H9 (cell line): Measurements from ENCODE around the gene PIM2. TPM values are rescaled to one million over a fixed set of nuclear protein-coding genes. Genes with fewer than 3 reads are reported as not detected.

Experiments
- DNase-seq: peaks from one replicate; pipeline ENCODE4 v3.0.0-alpha.2; 2017
- H2AFZ ChIP-seq: one replicate; pipeline ENCODE4 v1.6.1; 2013; ENCODE audit warnings: mild to moderate bottlenecking, low read length, control low read depth, moderate library complexity
- H2AK5ac ChIP-seq: 2 replicates; pipeline ENCODE4 v1.6.1; 2013; ENCODE audit warnings: low read length, control low read depth, mixed read lengths; ENCODE audit not compliant: insufficient read length
- H2BK120ac ChIP-seq: one replicate; pipeline ENCODE4 v1.6.1; 2013; ENCODE audit warnings: low read depth, mild to moderate bottlenecking, low read length, control low read depth, inconsistent platforms; ENCODE audit not compliant: poor library complexity, severe bottlenecking
- H2BK12ac ChIP-seq: 2 replicates; pipeline ENCODE4 v1.6.1; 2013; ENCODE audit warnings: low read length, control low read depth, mixed read lengths, low read depth; ENCODE audit not compliant: insufficient read length
- H2BK15ac ChIP-seq: 2 replicates; pipeline ENCODE4 v1.6.1; 2013; ENCODE audit warnings: low read depth, low read length, control low read depth
- H2BK20ac ChIP-seq: one replicate; pipeline ENCODE4 v1.6.1; 2013; ENCODE audit warnings: low read depth, mild to moderate bottlenecking, low read length, control low read depth, inconsistent platforms; ENCODE audit not compliant: poor library complexity, severe bottlenecking
- H2BK5ac ChIP-seq: 2 replicates; pipeline ENCODE4 v1.6.1; 2013; ENCODE audit warnings: low read length, control low read depth, mixed read lengths; ENCODE audit not compliant: insufficient read length
- H3K14ac ChIP-seq: 2 replicates; pipeline ENCODE4 v1.6.1; 2013; ENCODE audit warnings: low read length, control low read depth; ENCODE audit not compliant: insufficient read depth
- H3K18ac ChIP-seq: 2 replicates; pipeline ENCODE4 v1.6.1; 2013; ENCODE audit warnings: low read depth, mild to moderate bottlenecking, mixed read lengths, low read length, control low read depth; ENCODE audit not compliant: insufficient read length
- H3K23ac ChIP-seq: 2 replicates; pipeline ENCODE4 v1.6.1; 2013; ENCODE audit warnings: low read length, control low read depth, mixed read lengths, low read depth; ENCODE audit not compliant: insufficient read length
- H3K23me2 ChIP-seq: 2 replicates; pipeline ENCODE4 v1.6.1; 2013; ENCODE audit warnings: low read depth, mild to moderate bottlenecking, mixed read lengths, low read length, control low read depth; ENCODE audit not compliant: insufficient read length, poor library complexity, severe bottlenecking
- H3K27ac ChIP-seq: 2 replicates; pipeline ENCODE4 v1.5.1; 2013; ENCODE audit warnings: low read length, control low read depth, mixed read lengths, low read depth; ENCODE audit not compliant: insufficient read length
- H3K27me3 ChIP-seq: 2 replicates; pipeline ENCODE4 v1.6.1; 2013; ENCODE audit warnings: low read length, control low read depth, inconsistent platforms; ENCODE audit not compliant: insufficient read depth
- H3K4ac ChIP-seq: 2 replicates; pipeline ENCODE4 v1.6.1; 2013; ENCODE audit warnings: low read depth, mild to moderate bottlenecking, control low read depth, inconsistent platforms, low read length, moderate library complexity
- H3K4me1 ChIP-seq: 2 replicates; pipeline ENCODE4 v1.6.1; 2013; ENCODE audit warnings: low read length, control low read depth, inconsistent platforms; ENCODE audit not compliant: insufficient read depth
- H3K4me2 ChIP-seq: 2 replicates; pipeline ENCODE4 v1.6.1; 2013; ENCODE audit warnings: low read length, control low read depth, mixed read lengths; ENCODE audit not compliant: insufficient read length, insufficient read depth
- H3K56ac ChIP-seq: 2 replicates; pipeline ENCODE4 v1.6.1; 2013; ENCODE audit warnings: low read depth, mild to moderate bottlenecking, mixed read lengths, low read length, control low read depth; ENCODE audit not compliant: insufficient read length
- H3K79me1 ChIP-seq: 2 replicates; pipeline ENCODE4 v1.6.1; 2013; ENCODE audit warnings: low read depth, mild to moderate bottlenecking, moderate library complexity, low read length, control low read depth, inconsistent platforms; ENCODE audit not compliant: insufficient read depth, poor library complexity, severe bottlenecking
- H3K79me2 ChIP-seq: 2 replicates; pipeline ENCODE4 v1.6.1; 2013; ENCODE audit warnings: low read length, control low read depth, inconsistent platforms; ENCODE audit not compliant: insufficient read depth
- H3K9ac ChIP-seq: 2 replicates; pipeline ENCODE4 v1.6.1; 2013; ENCODE audit warnings: low read length, control low read depth, mixed read lengths; ENCODE audit not compliant: insufficient read length; ENCODE audit errors: extremely low read depth
- H3K9me3 ChIP-seq: one replicate; pipeline ENCODE4 v1.6.1; 2013; ENCODE audit warnings: low read depth, low read length, inconsistent platforms; ENCODE audit not compliant: control insufficient read depth
- H3T11ph ChIP-seq: one replicate; pipeline ENCODE4 v1.6.1; 2013; ENCODE audit warnings: mild to moderate bottlenecking, low read length, control low read depth, inconsistent platforms
- H4K20me1 ChIP-seq: one replicate; pipeline ENCODE4 v1.6.1; 2013; ENCODE audit not compliant: control insufficient read depth, insufficient read length, insufficient read depth
- H4K5ac ChIP-seq: 2 replicates; pipeline ENCODE4 v1.6.1; 2013; ENCODE audit warnings: low read depth, mild to moderate bottlenecking, mixed read lengths, low read length, control low read depth; ENCODE audit not compliant: insufficient read length
- H4K8ac ChIP-seq: replicated peaks from 2 replicates; pipeline ENCODE4 v1.6.1; 2013; ENCODE audit warnings: low read length, control low read depth, mixed read lengths, low read depth; ENCODE audit not compliant: insufficient read length
- H4K91ac ChIP-seq: 2 replicates; pipeline ENCODE4 v1.6.1; 2013; ENCODE audit warnings: low read depth, mild to moderate bottlenecking, moderate library complexity, mixed read lengths, low read length, control low read depth; ENCODE audit not compliant: insufficient read length
- H3K27ac Mint-ChIP-seq, 3 experiments: 2 replicates in 2 of 3; 3 replicates in 1 of 3; pipeline ENCODE4 v1.8.0; 2020 to 2021; ENCODE audit warnings: mixed read lengths in 3 of 3, mild to moderate bottlenecking in 1 of 3, moderate library complexity in 1 of 3
- H3K27me3 Mint-ChIP-seq: 2 replicates; pipeline ENCODE4 v1.8.0; 2021; ENCODE audit warnings: low read depth, mild to moderate bottlenecking, moderate library complexity, mixed read lengths
- H3K36me3 Mint-ChIP-seq, 3 experiments: 2 replicates in 2 of 3; 3 replicates in 1 of 3; pipeline ENCODE4 v1.8.0; 2020 to 2021; ENCODE audit warnings: low read depth in 3 of 3, mixed read lengths in 3 of 3; ENCODE audit not compliant: insufficient read depth in 1 of 3
- H3K4me1 Mint-ChIP-seq, 2 experiments: 2 replicates each; pipeline ENCODE4 v1.8.0; 2020; ENCODE audit warnings: mixed read lengths in 2 of 2
- H3K4me3 Mint-ChIP-seq, 2 experiments: 2 replicates in 1 of 2; 3 replicates in 1 of 2; pipeline ENCODE4 v1.8.0; 2020 to 2021; ENCODE audit warnings: mild to moderate bottlenecking in 2 of 2, mixed read lengths in 2 of 2, moderate library complexity in 1 of 2
- H3K9me3 Mint-ChIP-seq, 2 experiments: 2 replicates in 1 of 2; 3 replicates in 1 of 2; pipeline ENCODE4 v1.8.0; 2020; ENCODE audit warnings: mild to moderate bottlenecking in 2 of 2, mixed read lengths in 2 of 2, moderate library complexity in 1 of 2
- CTCF ChIP-seq: fragments of 200-600 bp; sonication (generic); conservative IDR thresholded peaks from 3 replicates; pipeline ENCODE4 v1.8.0; 2021; ENCODE audit warnings: antibody characterized with exemption, mild to moderate bottlenecking
- WGBS: extraction: QIAGEN DNeasy Blood & Tissue Kit; methylation state at CpG from one replicate; pipeline ENCODE4 v1.1.7; 2013; ENCODE audit warnings: missing lambda C conversion rate, low lambda C conversion rate, mixed read lengths; ENCODE audit not compliant: insufficient read length; ENCODE audit errors: extremely low coverage; 5-methylcytosine and 5-hydroxymethylcytosine counted together
- total RNA-seq: library from RNA; stranded (reverse); gene quantifications from 2 replicates; pipeline ENCODE4 v1.2.1, GENCODE V29; 2021

PIM2 gene
- total RNA-seq, 1 experiment from 2014 or later, result 163 TPM

GRCh38 chrX:48961585-48962091 lies 42.8 kb upstream of the PIM2 start:
- Mint-ChIP-seq H3K9me3 (peaks cover 66 to 75% of the 10 kb centered on the region in 2 experiments), H3K27me3 (peaks cover 1% of the 10 kb centered on the region), H3K4me1 (peaks cover 0 to 9% of the 10 kb centered on the region in 2 experiments; a peak in 2 of 4 replicates), H3K36me3 (peaks cover 16 to 31% (median 23%) of the 10 kb centered on the region in 3 experiments; a peak in 6 of 7 replicates), H3K4me3 (no peak overlapping the region), H3K27ac (peak overlapping the region in 1 of 3 experiments; percentile 60; a peak in 1 of 7 replicates)
- Histone ChIP-seq H3K4ac (no peak overlapping the region), H2BK20ac (no peak overlapping the region), H2BK15ac (no peak overlapping the region), H3T11ph (no peak overlapping the region), H2AFZ (no peak overlapping the region), H3K23ac (no peak overlapping the region), H2BK12ac (no peak overlapping the region), H3K9me3 (no peaks in the 10 kb centered on the region), H3K27ac (no peak overlapping the region), H3K79me2 (peaks cover 3% of the 10 kb centered on the region; the same call in 1 of the 2 replicates), H3K23me2 (peaks cover 4% of the 10 kb centered on the region), H4K8ac (no peak overlapping the region), H4K5ac (no peak overlapping the region), H2BK120ac (no peak overlapping the region), H3K18ac (no peak overlapping the region), H3K79me1 (no peaks in the 10 kb centered on the region), H3K56ac (peak overlapping the region; percentile 1), H4K20me1 (no peaks in the 10 kb centered on the region), H3K14ac (no peak overlapping the region), H2BK5ac (no peak overlapping the region), H2AK5ac (no peak overlapping the region), H3K4me2 (no peak overlapping the region), H3K27me3 (no peaks in the 10 kb centered on the region), H3K4me1 (no peaks in the 10 kb centered on the region), H4K91ac (no peak overlapping the region), H3K9ac (no peak overlapping the region)
- DNase-seq, result no peak
- no peak for TF ChIP-seq CTCF
- no CpG with 5 or more reads among the region's 5 CpGs for WGBS
